ENCODE data around the gene CTTN.

CTTN gene

DNA sequence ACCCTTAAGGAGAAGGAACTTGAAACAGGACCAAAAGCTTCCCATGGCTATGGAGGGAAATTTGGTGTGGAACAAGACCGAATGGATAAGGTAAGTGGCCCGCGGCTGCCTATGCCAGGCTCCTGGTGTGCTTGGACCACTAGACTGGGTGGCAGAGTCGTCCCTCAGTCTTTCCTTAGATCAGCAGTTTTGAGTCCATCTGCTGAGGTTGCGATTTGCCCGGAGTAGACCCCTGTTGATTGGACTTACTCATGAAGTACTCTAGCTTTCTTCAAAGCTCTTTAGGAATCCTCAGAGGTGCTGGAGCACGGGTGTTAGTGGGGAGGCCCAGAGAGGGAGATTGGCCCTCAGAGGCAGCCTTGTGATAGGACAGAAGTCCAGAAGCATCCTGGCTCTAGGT is 11.5 kb downstream of the CTTN start:
- no peak for DNase-seq (ENCODE audit: low read depth)

DNA sequence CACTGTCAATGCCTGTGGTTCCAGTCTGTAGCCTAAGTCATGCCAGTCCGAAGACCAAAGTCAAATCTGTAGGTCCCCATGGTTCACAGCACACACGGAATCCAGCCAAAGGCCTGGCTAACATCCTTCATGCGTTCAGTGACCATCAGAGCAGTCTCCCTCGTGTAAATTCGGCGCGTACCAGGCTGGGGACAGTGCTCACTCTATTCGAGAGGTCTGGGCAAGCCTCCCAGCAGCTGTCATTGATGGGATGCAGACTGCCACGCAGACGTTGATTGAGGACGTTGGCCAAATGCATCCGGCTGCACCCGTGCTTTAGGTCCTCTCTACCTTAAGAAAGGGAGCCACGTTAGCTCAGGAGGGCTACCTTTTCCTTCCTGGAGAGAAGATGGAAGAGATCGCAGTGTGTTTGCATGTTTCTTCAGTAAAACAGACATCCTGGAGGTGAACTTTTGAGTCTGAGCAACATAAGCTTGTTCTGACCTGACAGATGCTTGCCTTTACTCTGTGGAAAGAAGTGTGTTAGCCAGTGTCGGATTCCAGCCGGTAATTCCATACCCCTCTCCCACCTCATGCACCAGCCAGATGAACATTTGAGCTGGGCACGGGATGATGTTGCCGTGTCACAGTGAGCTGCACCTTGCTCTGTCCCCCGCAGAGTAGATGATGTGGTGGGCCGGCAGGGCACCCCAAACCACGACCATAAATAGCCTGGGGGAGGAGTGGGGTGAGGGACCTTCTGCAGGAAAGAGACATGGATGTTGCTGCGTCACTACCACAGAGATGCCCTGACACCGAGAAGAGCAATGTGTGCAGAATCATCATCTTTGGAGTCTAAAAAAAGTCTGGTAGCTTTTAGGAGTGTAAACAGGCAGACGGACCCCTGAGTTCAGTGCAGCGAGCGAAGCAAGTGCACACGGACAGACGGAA is 12.2 kb downstream of the CTTN start:
- DNase-seq (ENCODE audit: low read depth) = no peak

DNA sequence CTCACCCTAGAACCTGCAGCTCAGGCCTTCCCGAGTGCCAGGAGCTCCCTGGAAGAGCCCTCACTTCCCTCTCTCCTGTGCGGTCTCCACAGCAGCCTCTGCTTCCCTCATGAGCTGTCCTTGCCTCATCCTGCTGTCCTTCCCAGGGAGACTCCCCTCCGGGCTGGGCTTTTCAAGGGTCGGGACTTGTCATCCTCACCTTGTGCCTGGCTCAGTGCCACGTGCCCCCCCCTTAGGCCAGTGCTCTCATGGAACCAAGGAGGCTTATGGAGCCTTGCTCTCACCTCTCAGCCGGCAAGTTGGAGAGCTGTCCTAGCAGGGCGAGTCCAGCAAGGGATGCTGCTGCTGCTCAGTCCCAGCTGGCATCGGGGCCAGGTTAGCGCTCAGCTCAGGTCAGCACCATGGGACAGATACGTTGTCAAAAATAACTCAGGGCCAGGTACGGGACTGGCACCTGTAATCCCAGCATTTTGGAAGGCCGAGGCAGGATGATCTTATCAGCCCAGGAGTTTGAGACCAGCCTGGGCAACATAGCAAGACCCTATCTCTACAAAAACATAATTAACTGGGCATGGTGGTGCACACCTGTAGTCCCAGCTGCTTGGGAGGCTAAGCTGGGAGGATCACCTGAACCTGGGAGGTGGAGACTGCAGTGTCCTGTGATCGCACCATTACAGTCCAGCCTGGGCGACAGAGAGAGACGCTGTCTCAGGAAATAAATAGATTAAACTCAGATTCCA is 13.6 kb downstream of the CTTN start:
- DNase-seq (ENCODE audit: low read depth) = no peak

DNA sequence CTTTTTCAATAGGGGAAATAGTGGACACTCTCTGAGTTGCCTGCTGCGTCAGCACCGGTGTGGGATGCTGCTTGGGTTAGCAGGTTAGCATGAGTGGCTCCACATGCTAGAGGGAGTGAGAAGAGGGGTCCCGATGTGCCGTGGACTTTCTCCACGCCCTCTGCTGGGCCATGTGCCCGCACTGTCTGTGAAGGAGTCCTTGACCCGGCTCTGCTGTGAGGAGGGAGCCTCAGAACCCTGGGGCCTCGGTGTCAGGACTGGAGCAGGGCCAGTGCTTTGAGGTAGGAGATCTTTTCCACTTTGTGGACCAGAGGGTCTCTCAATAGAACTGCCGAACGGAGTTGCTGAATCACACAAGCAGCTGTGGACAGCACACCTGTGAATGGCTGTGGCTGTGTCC is 14.8 kb downstream of the CTTN start:
- no peak for DNase-seq (ENCODE audit: low read depth)

DNA sequence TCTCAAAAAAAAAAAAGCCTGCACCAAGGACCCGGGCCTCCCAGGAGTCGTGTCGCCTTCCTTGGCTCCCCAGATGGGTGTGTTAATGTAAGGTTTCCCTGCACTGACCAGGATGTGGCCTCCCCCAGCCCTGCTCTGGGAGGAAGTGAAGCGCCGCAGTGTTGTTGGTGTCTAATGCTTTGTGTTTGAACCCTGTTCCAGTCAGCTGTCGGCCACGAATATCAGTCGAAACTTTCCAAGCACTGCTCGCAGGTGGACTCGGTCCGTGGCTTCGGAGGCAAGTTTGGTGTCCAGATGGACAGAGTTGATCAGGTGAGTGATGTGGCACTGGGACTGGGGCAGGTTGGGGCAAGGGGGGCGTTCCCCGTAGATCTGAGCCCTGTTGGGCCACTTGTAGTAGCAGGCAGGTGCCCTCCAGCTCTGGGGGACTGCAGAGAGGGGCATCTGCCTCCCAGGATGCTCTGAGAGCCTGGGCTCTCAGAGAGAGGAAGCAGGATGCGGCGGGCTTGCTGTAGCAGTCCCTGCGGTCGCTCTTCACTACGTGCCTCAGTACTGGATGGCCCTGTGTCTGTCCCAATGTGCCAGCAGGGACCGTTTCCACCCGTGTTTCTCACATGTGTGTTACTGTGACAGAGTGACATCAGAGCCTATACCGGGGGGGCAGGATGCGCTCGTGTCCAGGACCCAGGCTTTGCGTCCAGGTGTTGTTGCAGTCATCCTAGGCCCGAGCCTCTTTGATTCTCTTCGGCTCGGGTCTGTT is 16.2 kb downstream of the CTTN start:
- no peak for DNase-seq (ENCODE audit: low read depth)

DNA sequence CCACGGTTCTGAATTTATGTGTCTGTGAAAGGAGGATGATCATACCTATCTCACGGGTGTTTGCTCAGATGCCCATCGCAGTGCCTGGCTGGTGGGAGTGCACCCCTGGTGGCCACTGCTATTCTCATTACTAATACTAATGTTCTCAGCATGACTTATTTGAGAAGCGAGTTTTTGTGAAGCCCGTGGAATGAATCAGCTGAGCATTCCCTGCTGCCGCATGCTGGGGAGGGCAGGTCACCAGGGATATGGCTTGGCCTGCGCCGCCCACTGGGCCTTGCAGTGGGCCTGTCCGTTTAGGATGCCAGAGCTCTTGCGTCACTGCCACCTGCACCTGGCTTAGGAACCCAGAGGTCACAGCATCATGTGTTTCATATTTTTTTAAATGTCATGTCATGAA is 16.9 kb downstream of the CTTN start:
- no peak for DNase-seq (ENCODE audit: low read depth)

DNA sequence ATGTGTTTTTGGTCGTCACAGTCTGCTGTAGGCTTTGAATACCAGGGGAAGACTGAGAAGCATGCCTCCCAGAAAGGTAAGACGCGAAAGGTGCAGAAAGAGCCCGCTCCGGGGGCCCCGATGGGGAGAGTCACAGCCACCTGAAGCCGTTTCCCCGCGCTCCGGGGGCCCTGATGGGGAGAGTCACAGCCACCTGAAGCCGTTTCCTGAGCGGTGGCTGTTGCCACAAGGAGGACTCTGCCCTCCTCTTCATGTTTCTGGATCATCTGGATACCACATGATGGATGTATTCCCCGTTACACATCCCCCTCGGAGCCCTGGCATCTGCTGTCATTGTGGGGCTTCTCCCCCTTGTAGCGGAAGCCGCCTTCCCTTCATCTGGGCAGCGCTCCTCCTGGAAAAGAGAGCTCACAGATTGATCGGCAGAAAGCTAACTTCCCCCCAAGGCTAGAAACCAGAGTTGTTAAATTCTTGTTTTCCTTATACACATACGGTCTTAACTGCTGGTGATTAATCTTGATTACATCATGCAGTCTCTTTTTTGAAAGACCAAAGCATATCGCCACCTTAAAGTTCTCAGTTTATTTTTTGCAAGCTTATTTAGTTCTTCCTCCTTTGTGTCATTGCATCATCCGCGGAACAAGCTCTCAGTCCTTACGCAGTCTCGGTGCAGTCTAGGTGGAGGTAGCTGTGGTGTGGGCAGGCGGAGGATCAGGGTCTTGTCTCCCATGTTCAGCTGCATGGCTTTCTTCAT is 17.5 kb downstream of the CTTN start:
- no peak for DNase-seq (ENCODE audit: low read depth)

DNA sequence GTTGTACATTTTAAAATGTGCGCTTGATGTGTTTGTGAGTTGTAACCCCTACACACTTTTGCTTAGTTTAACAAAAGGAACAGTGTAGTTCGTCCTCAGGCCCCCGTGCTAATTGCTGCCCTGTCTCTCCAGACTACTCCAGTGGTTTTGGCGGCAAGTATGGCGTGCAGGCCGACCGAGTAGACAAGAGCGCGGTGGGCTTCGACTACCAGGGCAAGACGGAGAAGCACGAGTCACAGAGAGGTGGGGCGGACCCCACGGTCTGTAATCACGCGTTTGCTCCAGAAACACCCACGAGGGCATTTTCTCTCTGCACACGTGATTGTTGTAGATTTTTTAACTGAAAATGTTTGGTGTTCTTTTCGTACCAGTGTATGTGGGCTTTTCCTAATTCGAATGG is 18.6 kb downstream of the CTTN start:
- no peak for DNase-seq (ENCODE audit: low read depth)

DNA sequence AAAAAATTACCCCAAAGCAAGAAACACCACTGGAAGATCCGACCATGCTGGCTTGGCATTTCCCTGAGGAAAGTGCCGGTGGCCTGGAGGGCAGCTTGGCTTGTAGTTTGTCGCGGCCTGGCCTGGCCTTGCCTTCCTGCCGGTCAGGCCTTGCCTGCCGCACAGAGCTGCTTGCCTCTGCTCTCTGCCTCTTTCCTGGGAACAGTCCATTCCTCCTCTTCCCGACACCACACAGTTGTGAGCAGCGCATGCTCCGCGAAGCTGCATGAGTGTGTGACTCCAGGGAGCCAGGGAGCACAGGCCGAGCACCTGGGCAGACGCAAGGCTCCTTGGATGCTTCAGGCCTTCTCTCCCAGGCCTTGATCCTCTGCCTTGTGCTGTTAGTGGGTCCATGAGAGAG is 19.8 kb downstream of the CTTN start:
- DNase-seq (ENCODE audit: low read depth) = no peak

DNA sequence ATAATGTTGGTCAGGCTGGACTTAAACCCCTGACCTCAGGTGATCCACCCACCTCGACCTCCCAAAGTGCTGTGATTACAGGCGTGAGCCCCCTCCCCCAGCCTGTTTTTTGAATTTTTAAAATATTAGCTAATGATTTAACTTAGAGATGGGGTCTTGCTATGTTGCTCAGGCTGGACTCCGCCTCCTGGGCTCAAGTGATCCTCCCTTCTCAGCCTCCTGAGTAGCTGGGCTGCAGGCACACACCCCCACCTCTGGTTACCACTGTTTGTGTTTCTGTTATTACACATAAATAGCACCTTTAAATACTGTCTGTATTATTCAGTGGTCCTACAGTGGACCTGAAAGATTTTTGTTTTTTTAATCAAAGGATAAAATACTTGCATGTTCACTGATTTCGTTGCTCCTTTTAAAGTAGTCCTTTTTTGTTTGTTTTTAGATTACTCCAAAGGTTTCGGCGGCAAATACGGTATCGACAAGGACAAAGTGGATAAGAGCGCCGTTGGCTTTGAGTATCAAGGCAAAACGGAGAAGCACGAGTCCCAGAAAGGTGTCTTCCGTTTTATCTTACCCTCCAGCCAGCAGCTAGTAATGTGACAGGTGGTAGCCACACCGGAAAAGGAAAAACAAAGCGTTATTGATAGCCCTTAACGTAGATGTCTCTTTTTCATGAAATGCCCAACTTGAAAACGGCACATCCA is 21.1 kb downstream of the CTTN start:
- DNase-seq (ENCODE audit: low read depth) = no peak

DNA sequence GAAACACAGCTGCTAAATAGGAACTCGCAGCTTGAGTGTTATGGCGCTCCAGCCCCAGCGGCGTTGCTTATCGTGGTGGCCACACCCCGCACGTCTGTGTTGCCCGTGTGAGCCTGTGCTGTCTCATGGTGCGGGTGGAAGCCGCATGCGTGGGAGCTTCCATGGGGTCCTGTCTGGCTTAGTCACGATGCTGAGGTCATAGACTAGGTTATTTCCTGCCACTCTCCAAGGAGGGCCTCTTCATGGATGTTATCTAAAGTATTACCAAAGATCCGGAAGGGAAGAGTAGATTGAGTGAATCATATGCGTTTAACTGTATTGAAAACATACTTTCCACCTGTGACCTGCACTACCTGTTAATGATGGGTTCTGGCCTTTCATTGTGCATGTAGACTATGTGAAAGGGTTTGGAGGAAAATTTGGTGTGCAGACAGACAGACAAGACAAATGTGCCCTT is 21.7 kb downstream of the CTTN start:
- no peak for DNase-seq (ENCODE audit: low read depth)

DNA sequence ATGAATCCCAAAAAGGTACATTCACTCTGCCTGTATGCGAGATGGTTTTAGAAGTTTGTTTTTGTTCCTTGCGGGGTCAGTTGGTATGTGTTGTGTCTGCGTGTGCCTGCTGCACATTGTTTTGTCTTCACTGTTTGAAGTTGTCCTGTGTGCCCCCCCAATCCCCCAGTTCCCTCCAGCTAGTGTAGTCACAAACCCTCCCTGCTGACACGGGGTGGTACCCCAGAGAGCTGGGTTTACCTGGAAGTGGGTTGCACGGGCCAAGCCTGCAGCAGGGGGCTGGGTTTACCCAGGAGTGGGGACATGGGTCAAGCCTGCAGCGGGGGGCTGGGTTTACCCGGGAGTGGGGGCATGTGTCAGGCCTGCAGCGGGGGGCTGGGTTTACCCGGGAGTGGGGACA is 22.2 kb downstream of the CTTN start:
- no peak for DNase-seq (ENCODE audit: low read depth)

DNA sequence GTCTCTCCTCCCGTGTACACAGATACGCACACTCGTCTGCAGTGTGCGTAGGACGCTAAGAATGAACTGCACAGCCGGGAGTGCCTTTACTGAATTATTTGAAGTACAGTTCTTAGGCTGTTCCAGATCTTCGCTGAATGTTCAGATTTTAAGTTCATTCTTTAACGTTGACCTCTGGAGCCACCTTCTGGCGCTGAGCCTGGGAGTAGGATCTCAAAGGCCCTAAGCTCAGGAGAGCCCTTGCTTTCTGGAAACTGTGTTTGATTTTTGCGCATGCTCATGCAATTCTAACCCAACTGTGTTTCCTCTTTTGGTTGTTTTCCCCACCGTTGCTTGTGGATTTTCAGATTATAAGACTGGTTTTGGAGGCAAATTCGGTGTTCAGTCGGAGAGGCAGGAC is 22.8 kb downstream of the CTTN start:
- no peak for DNase-seq (ENCODE audit: low read depth)

DNA sequence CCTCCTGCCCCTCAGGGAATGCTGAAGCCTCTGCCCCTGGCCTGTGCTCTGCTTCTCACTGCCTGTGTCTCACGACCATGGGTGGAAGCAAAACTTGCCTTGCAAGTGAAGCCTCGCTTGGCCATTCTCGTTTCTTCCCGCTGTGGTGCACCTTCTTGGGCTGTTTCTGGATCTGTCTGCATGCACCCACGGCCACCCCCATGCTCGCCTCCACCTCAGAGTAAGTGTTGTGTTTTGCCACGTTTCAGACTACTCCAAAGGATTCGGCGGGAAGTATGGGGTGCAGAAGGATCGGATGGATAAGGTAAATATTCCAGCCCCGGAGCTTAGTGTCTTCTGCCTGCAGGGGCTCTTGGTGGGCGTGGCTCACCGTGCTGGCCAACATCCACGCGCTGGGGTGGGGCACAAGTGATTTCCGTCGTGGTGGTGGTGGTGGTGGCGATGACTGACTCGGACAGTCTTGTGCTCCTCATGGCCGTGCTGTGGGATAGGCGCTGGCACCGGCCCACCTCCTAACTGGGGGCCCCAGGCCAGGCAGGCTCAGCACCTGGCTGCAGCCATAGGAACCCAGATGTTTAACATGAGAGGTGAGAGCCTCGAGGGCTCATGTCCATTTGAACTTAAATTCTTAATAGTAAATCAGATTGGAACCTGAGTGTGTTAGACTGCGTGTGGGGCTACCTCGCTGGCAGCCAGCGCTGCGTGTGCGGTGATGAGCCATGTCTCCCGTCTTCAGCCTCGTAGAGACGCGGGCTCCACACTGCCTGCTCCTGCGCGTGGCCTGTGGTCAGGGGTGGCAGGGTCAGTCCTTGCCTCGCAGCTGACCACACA is 24.6 kb downstream of the CTTN start:
- no peak for DNase-seq (ENCODE audit: low read depth)

DNA sequence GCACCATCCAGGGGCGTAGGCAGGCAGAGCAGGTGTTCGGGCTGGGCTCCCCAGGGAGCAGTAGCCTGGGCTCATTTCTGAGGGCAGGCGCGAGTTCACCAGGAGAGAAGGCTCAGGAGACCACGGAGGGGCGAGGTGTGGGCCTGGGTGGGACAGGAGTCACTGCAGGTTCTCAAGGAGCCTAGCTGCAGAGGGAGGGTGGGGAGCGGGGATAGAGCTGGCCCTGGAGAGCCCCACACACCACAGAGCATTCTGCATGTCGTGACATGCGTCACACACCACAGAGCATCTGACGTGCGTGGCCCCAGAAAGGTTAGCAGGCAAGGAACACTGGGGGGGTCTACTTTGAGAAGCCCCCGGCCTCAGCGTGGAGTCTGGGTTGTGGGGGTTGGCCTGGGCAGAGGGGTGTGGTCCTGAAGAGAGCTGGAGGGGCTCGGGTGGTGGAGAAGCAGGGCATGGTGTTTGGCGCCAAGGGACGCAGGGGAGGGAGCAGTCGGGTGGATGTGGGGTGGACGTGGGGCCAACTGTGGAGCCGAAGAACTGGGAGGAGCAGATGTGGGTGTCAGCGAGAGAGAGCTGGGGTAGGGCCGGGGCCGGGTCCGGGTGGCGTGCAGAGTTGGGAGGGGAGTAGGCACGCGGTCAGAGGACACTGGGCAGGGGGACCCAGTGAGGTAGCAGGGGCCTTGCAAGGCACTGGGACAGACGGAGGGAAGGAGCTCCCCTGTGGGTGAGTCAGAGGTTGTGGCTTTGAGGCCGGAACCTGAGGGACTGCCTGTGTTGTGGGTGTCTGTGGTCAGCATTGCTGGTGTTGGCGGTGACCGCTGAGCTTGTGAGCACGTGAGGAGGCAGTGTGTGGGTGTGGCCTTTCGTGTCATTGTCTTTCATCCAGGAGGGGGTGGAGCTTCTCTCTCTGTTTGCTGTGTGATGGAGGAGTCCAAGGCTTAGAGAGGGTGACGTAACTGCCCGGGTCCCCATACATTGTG is 25.5 kb downstream of the CTTN start:
- DNase-seq (ENCODE audit: low read depth) = peak; percentile 28

DNA sequence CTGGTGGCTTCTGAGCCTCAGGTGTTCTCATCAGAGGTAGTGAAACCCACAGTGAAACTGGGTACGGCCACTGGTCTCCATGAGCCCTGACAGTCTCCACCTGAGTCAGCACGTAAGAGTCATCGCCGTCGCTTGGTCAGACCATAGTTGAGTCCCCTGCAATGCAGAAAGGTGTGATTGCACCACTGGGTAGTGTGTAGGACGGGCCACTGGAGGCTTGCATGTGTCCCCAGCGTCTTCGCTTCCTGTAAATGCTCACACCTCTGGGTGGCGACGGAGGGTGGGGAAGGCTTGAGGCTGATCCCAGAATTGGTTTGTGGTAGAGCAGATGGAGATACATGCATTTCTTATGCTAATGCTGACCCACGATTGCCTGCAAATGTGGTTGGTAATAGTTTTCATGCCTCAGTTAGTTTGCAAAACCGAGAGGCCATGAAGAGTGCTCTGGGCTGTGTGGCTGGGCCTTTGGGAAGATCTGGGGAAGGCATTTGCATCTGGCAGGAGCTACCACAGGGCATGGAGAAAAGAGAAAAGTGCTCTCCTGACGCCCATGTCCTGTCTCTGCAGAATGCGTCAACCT is 26.5 kb downstream of the CTTN start:
- no peak for DNase-seq (ENCODE audit: low read depth)

DNA sequence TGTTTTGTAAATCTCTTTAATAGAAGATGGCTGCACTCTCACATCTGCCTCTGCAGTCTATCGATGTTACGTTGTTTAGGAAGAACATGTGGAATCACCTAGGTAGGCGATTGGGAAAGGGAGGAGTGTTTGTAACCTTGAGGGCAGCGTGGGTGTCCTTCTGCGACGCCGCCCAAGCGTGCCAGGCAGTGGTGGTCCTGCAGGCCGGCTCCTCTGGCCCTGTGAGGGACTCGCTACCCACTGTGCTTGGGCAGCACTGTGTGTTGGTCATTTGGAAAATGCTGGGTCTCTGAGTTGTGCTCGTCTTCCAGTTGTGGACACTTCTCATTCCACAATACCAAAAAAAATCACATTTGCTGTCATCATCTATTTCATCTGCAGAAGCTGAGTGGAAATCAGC is 29.1 kb downstream of the CTTN start:
- DNase-seq (ENCODE audit: low read depth) = no peak

DNA sequence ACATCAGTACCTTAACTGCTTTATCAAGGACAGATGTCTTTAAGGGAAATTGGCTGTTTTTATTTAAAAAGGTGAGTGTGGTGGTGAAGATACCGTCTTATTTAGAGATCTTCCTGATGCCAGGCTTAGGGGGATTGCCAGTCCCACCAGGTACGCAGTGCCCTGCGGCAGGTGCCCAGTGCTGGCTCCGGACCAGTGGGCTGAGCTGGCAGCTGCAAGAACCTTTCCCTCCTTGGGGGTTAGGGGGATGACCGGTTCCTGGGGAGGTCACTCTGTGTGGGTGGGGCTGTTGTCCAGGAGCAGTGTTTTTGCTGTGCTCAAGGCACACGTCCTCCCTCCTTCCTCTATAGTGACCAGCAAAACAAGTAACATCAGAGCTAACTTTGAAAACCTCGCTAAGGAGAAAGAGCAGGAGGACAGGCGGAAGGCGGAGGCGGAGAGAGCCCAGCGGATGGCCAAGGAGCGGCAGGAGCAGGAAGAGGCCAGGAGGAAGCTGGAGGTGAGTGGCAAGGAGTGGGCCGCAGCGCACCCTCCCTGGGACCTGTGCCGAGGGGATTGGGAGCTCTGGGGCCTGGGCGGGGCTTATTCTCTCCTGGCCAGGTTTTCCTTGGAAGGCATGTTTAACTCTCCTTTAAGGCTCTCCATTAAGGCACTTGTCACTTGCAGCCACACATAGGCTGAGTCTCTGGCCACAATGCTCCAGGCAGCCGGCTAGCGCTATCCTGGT is 30.5 kb downstream of the CTTN start:
- no peak for DNase-seq (ENCODE audit: low read depth)

All from activated T-cell treated with anti-CD3 and anti-CD28 coated beads for 24 hours (primary cell).